ENCODE data around the gene MB21D2.

MB21D2 gene

DNA sequence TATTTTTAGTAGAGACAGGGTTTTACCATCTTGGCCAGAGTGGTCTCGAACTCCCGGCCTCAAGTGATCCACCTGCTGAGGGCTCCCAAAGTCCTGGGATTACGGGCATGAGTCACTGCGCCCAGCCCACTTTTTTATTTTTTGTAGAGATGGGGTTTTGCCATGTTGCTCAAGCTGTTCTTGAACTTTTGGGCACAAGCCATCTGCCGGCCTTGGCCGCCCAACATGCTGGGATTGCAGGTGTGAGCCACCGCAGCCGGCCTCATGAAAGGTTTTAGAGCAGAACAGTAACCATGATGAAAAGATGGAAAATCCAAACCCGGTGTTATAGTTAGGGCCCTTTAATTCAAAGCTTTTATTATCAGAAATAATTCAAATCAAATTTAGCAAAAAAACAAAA is 15.6 kb upstream of the MB21D2 start:
- in situ Hi-C loops (cut with HindIII; ENCODE audit: low sequenced_read_pairs) = no loop called here
- TF ChIP-seq, protein P1, sequence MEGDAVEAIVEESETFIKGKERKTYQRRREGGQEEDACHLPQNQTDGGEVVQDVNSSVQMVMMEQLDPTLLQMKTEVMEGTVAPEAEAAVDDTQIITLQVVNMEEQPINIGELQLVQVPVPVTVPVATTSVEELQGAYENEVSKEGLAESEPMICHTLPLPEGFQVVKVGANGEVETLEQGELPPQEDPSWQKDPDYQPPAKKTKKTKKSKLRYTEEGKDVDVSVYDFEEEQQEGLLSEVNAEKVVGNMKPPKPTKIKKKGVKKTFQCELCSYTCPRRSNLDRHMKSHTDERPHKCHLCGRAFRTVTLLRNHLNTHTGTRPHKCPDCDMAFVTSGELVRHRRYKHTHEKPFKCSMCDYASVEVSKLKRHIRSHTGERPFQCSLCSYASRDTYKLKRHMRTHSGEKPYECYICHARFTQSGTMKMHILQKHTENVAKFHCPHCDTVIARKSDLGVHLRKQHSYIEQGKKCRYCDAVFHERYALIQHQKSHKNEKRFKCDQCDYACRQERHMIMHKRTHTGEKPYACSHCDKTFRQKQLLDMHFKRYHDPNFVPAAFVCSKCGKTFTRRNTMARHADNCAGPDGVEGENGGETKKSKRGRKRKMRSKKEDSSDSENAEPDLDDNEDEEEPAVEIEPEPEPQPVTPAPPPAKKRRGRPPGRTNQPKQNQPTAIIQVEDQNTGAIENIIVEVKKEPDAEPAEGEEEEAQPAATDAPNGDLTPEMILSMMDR (IDR thresholded peaks at IDR 0.05; ENCODE audit: low read depth, low read length, missing control alignments) = no peak
- no peak overlapping the region for H3K4me3 ChIP-seq (ENCODE audit: low read depth, low read length)
- DNase-seq (ENCODE audit: low read depth) = no peak

GRCh38 chr3:192931825-192932224 is 14.2 kb upstream of the MB21D2 start:
- in situ Hi-C loops (cut with HindIII; ENCODE audit: low sequenced_read_pairs) = no loop called here
- DNase-seq (ENCODE audit: low read depth) = no peak
- TF ChIP-seq, protein P1 (IDR thresholded peaks at IDR 0.05; ENCODE audit: low read depth, low read length, missing control alignments) = no peak
- no peak overlapping the region for H3K4me3 ChIP-seq (ENCODE audit: low read depth, low read length)

GRCh38 chr3:192930577-192930976 is 12.9 kb upstream of the MB21D2 start:
- DNase-seq (ENCODE audit: low read depth) = no peak
- in situ Hi-C loops (cut with HindIII; ENCODE audit: low sequenced_read_pairs) = no loop called here
- TF ChIP-seq, protein P1 (IDR thresholded peaks at IDR 0.05; ENCODE audit: low read depth, low read length, missing control alignments) = no peak

GRCh38 chr3:192929755-192930547 is 12.3 kb upstream of the MB21D2 start:
- DNase-seq (ENCODE audit: low read depth) = no peak
- in situ Hi-C loops (cut with HindIII; ENCODE audit: low sequenced_read_pairs) = no loop called here
- TF ChIP-seq, protein P1 (IDR thresholded peaks at IDR 0.05; ENCODE audit: low read depth, low read length, missing control alignments) = no peak
- no peak overlapping the region for H3K4me3 ChIP-seq (ENCODE audit: low read depth, low read length)

More at GRCh38 chr3:192930577-192930976, 12.9 kb upstream of the MB21D2 start:
- H3K4me3 ChIP-seq (ENCODE audit: low read depth, low read length) = no peak overlapping the region

GRCh38 chr3:192929146-192929545 is 11.5 kb upstream of the MB21D2 start:
- in situ Hi-C loops (cut with HindIII; ENCODE audit: low sequenced_read_pairs) = no loop called here
- no peak overlapping the region for H3K4me3 ChIP-seq (ENCODE audit: low read depth, low read length)
- TF ChIP-seq, protein P1 (IDR thresholded peaks at IDR 0.05; ENCODE audit: low read depth, low read length, missing control alignments) = no peak
- no peak for DNase-seq (ENCODE audit: low read depth)

- in situ Hi-C loops (cut with HindIII; ENCODE audit: low sequenced_read_pairs) = no loop called here
Observed at GRCh38 chr3:192928720-192929119, 11.1 kb upstream of the MB21D2 start.

More at GRCh38 chr3:192928720-192929119, 11.1 kb upstream of the MB21D2 start:
- no peak overlapping the region for H3K4me3 ChIP-seq (ENCODE audit: low read depth, low read length)
- no peak for DNase-seq (ENCODE audit: low read depth)
- TF ChIP-seq, protein P1 (IDR thresholded peaks at IDR 0.05; ENCODE audit: low read depth, low read length, missing control alignments) = no peak

Data from astrocyte of the cerebellum (primary cell).